ENCODE results near the gene HEATR3.
"Not testable (repeated sequence)": the region's sequence is repeated elsewhere in the genome, so short reads cannot be mapped to it uniquely, and the experiment has no call there.

HEATR3 gene

DNA sequence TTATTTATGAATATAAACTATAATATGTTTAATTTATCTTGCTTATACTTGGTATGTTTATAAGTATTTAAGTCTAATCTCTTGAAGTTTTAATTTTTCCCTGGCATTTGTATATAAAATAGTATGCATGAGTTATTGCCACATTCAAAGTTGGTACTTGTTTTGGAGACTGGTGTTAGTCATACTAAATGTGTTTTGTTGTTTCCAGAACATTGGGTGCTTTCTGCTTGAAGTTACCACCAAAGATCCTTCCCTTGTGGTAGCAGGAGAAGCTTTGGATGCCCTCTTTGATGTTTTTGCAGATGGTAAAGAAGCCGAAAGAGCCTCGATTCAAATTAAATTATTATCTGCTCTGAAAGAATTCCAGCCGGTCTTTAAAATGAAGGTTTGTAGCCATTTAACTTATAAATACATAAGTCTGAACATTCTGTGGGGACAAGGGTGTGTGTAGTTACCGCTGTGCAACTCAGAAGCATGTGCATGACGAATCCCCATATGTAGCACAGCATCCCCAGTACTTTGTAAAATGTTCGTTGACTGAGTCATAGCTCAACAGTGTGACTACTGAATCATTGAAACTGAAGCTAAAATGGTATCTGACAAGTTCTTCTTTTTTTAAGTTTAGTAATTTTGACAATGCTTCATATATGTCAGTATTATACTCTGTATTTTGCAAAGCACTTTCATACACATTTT, 36.4 kb downstream of the HEATR3 start:
- DNase-seq (ENCODE audit: low read depth in 2 of 2): no peak

DNA sequence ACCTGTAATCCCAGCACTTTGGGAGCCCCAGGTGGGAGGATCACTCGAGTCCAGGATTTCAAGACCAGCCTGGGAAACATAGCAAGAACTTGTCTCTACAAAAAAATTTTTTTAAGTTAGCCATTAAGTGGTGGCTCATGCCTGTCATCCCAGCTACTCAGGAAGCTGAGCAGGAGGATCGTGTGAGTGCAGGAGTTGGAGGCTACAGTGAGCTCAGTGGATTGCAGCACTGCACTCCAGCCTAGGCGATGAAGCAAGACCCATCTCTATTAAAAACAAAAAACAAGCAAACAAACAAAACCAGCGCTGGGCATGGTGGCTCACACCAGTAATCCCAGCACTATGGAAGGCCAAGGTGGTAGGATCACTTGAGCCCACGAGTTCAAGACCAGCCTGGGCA, 38.0 kb downstream of the HEATR3 start:
- DNase-seq (ENCODE audit: low read depth in 2 of 2): no peak

DNA sequence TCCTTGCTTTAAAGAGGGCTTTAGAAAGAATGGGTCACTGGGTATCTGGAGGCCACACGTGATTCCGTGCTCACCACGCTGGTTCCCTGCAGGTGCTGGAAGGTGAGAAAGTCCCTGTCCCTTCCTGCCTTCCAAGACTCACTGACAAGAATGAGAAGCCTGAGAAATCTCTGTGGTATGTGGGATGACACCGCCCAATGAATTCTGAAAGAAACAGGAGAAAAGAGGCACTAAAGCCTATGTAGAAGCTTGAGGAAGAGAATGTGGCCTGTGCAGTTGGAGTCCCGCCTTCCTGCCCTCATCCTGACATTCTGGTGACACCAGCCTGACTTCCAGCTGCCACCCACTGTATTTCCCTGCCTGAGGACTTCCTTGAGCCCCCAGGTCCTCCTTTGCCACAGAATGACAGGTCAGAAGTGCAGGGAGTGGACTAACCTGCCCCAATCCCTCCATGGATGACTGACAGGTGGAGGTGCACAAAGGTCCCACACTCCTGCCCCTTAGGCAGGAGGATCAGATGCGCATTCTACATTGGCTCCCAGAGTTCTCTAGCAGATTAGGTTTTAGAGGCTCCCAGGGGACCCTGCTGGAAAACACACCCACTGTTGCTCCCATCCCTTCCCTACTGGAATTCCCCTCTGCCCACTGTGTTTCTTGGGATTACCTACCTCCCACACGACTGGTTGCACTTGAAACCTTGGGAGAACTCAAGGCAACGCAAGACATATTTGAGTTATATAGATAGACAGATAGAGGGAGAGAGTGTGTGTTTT, 48.8 kb downstream of the HEATR3 start:
- no peak for DNase-seq (ENCODE audit: low read depth in 2 of 2)

DNA sequence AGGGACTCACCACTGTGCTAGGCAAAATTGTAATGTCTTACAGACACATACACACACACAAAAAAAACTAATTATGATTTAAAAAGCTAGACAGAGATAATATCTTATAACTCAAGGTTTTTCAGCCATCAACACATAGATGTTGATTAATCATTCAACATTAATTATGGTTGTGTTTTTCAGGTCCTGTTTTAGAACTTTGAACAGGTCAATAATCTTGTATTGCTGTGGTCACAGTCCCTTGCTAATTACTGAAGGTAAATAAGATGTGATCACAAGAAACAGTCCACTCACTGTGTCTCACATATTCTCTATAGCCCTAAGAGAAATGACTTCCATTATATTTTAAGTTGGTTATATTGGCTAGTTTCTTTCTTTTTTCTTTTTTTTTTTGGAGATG, 54.9 kb downstream of the HEATR3 start:
- no peak for DNase-seq (ENCODE audit: low read depth in 2 of 2)

DNA sequence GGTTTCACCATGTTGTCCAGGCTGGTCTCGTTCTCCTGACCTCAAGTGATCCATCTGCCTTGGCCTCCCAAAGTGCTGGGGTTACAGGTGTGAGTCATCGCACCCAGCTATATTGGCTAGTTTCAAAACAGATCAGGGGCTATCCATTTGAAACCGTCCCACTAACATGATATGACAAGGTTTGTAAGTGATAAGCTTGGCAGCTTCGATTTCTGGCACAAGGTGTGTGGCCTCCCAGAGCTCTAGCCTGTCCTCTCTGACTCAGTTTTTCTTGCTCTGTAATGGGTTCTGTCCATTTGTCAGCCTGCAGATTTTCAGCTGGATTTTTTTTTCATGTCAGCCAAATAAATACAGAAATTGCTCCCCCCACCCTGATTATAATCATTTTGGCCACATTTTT, 55.5 kb downstream of the HEATR3 start:
- DNase-seq (ENCODE audit: low read depth in 2 of 2): no peak

DNA sequence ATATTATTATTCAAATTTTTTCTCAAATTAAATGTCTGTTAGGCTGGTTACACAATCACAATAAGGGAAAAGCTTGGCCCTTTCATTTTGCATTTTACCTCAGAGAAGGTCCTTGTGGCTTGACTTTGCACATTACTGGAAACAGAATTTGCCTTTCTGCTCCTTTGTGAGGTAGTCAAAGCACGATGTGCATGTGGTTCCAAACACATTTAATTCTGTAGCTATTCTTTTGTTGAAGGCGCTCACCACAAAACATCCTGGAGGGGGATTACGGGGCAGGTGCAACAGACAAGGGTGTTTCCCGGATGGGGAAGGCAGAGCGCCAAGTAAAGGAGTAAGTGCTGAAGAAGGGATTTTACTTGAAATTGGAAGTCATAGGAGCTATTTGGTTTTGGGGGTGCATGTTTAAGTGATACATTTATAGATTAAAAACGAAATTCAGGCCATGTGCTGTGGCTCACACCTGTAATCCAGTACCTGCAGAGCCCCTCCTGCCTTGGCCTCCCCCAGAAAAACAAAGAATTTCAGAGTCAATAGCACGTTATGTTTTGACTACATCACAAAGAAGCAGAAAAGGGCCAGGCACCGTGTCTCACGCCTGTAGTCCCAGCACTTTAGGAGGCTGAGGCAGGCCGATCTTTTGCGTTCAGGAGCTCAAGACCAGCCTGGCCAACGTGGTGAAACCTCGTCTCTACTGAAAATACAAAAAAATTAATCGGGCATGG, 56.1 kb downstream of the HEATR3 start:
- DNase-seq (ENCODE audit: low read depth in 2 of 2): no peak

DNA sequence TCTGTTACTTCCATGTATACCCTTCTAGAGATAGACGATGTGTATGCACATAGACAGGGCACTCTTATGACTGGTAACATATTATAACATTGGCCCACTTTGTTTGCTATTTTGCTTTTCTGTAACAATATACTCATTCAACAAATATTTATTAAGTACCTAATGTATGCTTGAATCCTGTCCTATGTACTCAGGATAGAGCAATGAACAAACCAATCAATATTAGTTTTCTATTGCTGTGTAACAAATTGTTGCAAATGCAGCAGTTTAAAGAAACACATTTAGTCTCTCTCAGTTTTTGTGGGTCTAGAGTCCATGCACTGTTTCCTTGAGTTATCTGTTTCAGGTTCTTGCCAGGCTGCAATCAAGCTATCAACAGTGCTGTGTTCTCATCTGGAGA, 57.6 kb downstream of the HEATR3 start:
- DNase-seq (ENCODE audit: low read depth in 2 of 2): no peak

DNA sequence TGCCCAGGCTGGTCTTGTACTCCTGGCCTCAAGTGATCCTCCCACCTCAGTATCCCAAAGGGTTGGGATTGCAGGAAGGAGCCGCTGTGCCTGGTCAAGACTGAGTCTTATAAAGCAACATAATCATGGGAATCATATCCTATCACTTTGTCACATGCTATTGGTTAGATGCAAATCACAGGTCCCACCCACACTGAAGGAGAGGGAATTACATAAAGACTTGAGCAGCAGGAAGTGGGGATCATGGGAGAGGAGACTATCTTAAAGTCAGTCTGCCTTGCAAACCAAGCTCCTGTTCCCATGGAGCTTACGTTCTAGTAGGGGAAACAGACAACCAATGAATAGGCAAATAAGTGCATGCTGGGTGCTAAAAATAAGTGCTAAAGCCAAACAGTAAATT, 59.0 kb downstream of the HEATR3 start:
- no peak for DNase-seq (ENCODE audit: low read depth in 2 of 2)

DNA sequence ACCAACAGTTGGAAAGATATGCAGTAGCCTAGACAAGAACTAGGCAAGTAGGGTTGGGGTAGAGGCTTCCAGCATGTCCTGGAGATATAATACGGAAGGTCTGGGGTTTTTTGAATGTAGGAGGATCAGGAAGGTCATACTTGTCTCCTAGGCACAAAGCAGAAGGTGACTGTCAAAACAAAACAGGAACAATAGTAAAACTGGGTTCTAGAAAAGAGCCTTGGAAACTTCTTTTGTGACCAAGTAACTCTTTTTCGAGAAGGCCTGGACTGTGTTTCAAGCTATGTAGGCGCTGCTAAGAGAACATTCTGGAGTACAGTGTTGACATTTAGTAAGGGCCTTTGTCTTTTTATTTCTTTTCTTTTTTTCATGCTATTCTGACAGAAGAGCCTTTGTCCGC, 60.4 kb downstream of the HEATR3 start:
- DNase-seq (ENCODE audit: low read depth in 2 of 2): no peak

DNA sequence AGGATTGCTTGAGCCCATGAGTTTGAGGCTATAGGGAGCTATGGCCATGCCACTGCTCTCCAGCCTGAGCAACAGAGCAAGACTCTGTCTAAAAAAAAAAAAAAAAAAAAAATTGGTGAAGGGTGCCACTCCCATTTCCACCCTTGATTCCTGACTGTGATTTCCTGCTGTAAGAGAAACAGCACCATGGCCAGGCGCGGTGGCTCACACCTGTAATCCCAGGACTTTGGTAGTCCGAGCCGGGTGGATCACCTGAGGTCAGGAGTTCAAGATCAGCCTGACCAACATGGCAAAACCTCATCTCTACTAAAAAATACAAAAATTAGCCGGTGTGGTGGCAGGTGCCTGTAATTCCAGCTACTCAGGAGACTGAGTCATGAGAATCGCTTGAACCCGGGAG, 66.8 kb downstream of the HEATR3 start:
- DNase-seq (ENCODE audit: low read depth in 2 of 2): not testable (repeated sequence)

DNA sequence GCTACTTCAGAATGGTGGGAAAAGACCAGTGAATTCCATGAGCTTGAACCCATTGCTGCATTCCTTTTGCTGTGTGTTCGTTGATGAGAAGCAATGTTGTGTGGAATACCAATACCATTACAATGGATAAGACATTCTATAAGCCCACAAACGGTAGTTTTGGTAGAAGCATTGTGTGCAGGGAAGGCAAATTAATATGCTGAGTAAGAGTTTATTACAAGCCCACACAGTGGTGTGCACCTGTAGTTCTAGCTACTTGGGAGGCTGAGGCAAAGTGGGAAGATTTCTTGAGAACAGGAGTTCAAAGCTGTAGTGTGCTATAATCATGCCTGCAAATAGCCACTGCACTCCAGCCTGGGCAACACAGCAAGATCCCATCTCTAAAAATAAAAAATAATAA, 67.4 kb downstream of the HEATR3 start:
- no peak for DNase-seq (ENCODE audit: low read depth in 2 of 2)

DNA sequence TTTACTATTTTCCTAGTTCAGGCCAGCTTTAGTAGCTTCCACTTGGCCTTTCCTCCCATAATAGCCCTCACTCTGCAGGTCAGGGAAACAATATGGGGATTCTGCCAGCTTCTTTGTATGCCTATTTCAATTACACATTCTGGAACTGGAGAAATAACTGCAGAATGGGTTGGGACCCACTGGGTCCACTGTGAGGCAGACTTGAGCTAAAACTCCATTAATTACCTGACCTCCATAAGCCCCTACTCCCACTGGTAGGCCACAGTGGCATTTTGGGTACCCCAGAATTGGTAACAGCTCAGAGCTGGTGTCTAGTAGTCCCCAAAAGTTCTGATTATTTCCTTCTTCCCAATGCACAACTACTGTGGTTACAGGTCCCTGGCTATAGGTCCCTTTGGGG, 70.6 kb downstream of the HEATR3 start:
- DNase-seq (ENCODE audit: low read depth in 2 of 2): no peak

DNA sequence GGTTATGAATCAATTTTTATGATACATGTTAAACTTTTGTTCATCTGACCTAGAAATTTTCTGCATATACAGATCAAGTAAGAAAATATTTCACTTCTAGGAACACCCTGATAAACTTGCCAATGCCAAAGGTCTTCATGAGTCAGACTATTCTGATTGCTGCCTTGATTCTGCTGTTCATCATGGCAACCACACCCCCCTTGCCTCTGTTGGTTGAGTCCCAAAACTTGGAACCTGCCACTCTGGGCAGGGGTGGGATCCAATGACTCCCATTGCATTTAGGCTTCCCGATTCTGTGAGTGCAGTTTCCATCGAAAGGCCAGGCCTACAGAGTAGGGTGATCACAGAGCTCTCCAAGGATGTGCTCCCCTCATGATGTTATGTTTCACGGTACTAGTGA, 71.5 kb downstream of the HEATR3 start:
- no peak for DNase-seq (ENCODE audit: low read depth in 2 of 2)

DNA sequence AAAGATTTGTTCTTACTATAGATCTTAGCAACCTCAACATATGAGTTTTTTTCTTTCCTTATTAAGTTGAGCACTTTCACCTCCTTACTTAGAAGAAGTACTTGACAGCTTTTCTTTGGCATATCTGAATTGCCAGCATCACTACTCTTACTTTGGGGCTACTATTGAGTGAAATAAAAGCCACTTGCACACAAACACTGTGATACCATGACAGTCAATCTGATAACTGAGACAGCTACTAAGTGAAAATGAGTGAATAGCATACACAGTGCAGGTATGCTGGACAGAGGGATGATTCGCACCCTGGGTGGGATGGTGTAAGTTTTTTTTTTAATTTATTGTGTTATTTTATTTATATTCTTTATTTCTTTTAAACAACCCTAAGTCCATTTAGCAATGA, 73.8 kb downstream of the HEATR3 start:
- DNase-seq (ENCODE audit: low read depth in 2 of 2): no peak

DNA sequence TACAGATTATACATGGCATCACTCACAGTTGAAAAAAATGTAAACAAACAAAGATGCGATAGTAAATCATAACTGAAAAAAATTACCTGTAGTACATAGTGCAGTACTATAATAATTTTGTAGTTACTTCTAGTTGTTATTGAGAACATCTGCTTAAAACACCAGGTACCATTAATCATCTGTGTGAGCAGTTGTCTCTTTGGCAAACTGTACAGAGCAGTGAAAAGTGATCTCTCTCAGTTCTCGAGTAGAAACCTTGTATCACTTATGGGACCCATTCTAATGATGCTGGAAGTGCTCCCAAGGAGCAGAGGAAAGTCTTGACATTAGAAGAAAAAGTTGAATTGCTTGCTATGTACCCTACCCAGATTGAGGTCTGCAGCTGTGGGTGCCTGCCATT, 78.4 kb downstream of the HEATR3 start:
- DNase-seq (ENCODE audit: low read depth in 2 of 2): no peak

DNA sequence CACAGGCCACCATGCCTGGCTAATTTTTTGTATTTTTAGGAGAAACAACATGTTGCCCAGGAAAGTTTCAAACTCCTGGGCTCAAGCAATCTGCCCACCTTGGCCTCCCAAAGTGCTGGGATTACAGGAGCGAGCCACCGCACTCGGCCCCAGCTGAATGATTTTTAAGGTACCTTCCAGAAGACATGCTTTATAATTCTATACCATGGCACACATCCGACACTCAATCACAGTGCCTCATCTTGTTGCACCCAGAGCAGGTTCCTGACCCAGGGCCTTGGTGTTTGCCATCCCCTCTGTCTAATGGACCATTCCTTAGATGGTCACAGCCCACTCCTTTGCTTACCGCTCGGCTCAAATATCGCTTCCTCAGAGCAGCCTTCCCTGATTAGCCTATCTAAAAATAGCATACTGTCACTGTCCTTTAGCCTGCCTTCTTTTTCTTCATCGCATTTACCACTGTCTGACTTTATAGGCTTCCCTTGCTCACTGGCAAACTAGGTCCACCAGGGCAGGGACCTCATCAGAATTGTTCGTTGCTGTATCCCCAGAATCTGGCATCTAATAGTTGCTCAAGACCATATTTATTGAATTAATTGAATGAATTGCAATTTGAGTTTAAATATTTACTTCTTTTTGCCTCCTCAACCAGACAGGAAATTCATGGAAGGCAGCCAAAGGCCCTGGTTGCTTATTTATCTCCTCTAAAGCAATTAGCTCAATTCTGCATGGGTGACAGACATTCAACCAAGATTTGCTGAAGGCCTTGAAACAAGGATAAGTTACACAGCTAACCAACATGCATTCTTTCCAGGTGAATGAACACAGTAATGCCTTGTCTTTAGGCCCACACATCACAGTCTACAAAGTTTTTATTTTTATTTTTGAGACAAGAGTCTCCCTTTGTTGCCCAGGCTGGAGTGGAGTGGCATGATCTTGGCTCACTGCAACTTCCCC, 81.0 kb downstream of the HEATR3 start:
- no peak for DNase-seq (ENCODE audit: low read depth in 2 of 2)

DNA sequence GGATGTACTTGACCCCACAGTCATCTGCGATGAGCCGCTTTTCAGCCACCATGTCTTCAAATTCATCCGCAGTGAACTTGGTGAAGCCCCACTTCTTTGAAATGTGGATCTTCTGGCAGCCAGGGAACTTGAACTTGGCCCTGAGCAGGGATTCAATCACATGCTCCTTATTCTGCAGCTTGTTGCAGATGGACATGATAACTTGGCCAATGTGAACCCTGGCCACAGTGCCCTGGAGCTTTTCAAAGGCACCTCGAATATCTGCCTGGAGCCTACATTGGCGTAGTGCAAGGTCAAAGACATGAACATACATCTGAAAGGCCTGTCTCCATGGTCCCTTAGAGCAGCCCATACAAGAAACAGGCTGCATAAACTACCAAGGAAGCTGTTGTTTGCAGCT, 85.6 kb downstream of the HEATR3 start:
- DNase-seq (ENCODE audit: low read depth in 2 of 2): no peak

DNA sequence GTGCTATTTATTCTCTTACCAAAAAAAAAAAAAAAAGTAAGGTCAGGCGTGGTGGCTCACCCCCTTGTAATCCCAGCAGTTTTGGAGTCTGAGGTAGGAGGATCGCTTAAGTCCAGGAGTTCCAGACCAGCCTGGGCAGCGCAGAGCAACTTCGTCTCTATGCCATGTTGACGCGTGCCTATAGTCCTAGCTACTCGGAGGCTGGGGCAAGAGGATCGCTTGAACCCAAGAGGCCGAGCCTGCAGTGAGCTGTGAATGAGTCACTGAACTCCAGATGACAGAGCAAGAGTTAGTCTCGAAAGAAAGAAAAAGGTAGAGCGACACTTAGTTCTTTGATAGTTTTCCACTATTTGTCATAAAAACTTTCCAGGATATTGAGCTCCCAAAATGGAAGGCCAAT, 86.0 kb downstream of the HEATR3 start:
- peak in 1 of 2 donors; percentile 23 for DNase-seq (ENCODE audit: low read depth in 2 of 2)

DNA sequence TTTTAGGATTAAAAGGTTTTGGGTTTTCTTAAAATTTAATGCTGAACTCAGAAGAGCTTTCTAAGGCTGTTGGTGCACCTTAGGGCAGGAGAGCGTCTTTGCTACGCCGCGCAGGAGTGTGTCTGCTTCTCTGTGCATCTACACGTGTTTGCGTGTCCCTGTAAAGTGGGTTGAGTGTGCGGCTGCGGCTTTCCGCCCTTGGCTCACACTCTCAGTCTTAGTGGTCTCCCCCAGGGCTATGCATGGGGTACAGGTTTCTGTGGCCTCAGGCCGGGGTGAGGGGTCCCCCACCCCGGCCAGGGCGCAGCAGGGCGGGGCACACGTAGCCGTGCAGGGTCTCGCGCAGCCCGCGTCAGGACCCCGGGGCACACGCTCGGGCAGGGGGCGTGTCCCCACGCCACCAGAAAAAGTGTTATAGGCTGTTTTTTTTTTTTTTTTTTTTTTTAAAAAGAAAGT, 86.6 kb downstream of the HEATR3 start:
- DNase-seq (ENCODE audit: low read depth in 2 of 2): peak; percentile 61 to 72

DNA sequence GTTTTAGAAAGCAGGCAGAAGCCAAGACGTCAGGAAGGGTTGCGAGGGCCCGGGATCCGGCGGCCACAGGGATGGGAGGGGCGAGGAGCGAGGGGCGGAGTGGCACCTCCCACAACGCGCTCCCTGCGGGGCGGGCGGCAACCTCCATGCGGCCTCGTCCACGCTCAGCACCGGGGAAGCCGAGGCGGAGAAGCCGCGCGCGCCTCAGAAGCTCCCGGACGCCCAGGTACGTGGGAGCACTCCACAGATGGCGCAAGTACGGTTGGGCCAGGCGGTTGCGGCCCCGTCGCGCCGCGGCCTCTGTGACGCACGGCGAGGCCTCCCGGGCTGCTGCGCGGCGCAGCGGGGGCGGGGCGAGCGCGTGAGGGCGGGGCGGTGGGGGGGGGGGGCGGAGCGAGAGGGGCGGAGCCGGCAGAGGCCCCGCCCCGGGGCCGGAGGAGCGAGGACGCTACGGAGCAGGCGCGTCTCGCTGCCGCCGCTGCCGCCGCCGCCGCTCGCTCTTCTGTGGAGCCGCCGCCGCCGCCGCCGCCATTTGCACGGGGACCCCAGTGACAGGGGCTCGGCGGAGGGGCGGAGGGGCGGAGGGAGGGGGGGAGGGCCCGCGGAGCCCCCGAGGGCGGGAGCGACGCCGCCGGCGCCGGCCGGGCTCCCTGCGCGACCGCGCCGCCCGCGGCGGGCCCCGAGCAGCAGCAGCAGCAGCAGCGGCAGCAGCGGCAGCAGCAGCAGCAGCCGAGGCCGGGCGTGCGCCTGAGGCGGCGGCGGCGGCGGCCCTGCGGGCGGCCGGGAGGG, 87.2 kb downstream of the HEATR3 start, which contains the start of gene TENT4B:
TENT4B (plus strand) TSS at position 500 of the 789 bp plus-strand sequence. CDS start 316 bp downstream, outside the sequence.
- peak; percentile 70 to 76 for DNase-seq (ENCODE audit: low read depth in 2 of 2)

Measured in stimulated activated CD8-positive, alpha-beta memory T cell treated with anti-CD3 and anti-CD28 coated beads, Interleukin-2, amount 100 ng/mL, for 48 hours (primary cell).